ENCODE measurements around the gene VMP1.
A peak's percentile ranks its signal among the peaks of the same experiment; 100 is the strongest.

Gene VMP1

GRCh38 chr17:59856859-59857794 is 149.7 kb downstream of the VMP1 start:
- no peak for TF ChIP-seq CTCF (IDR thresholded peaks at IDR 0.05; ENCODE audit: low read depth, low read length, missing control alignments)
- DNase-seq (ENCODE audit: low read depth), result no peak

GRCh38 chr17:59858167-59858816 is 150.8 kb downstream of the VMP1 start:
- no peak for TF ChIP-seq CTCF (IDR thresholded peaks at IDR 0.05; ENCODE audit: low read depth, low read length, missing control alignments)
- no peak overlapping the region for H3K4me3 ChIP-seq (ENCODE audit: low read depth, low read length)
- DNase-seq (ENCODE audit: low read depth), result no peak

More at GRCh38 chr17:59856859-59857794, 149.7 kb downstream of the VMP1 start:
- no peak overlapping the region for H3K4me3 ChIP-seq (ENCODE audit: low read depth, low read length)

GRCh38 chr17:59858932-59859331 is 151.5 kb downstream of the VMP1 start:
- no peak for DNase-seq (ENCODE audit: low read depth)
- no peak overlapping the region for H3K4me3 ChIP-seq (ENCODE audit: low read depth, low read length)
- TF ChIP-seq CTCF (IDR thresholded peaks at IDR 0.05; ENCODE audit: low read depth, low read length, missing control alignments), result no peak

GRCh38 chr17:59859444-59860025 is 152.1 kb downstream of the VMP1 start:
- DNase-seq (ENCODE audit: low read depth), result no peak
- no peak overlapping the region for H3K4me3 ChIP-seq (ENCODE audit: low read depth, low read length)
- TF ChIP-seq CTCF (IDR thresholded peaks at IDR 0.05; ENCODE audit: low read depth, low read length, missing control alignments), result peak; percentile 34

- TF ChIP-seq CTCF (IDR thresholded peaks at IDR 0.05; ENCODE audit: low read depth, low read length, missing control alignments), result no peak
- DNase-seq (ENCODE audit: low read depth), result no peak
- no peak overlapping the region for H3K4me3 ChIP-seq (ENCODE audit: low read depth, low read length)
These were observed 156.2 kb downstream of the VMP1 start for GRCh38 chr17:59863616-59864015.

GRCh38 chr17:59869941-59870218 is 162.4 kb downstream of the VMP1 start:
- no peak for TF ChIP-seq CTCF (IDR thresholded peaks at IDR 0.05; ENCODE audit: low read depth, low read length, missing control alignments)
- no peak for DNase-seq (ENCODE audit: low read depth)
- no peak overlapping the region for H3K4me3 ChIP-seq (ENCODE audit: low read depth, low read length)
